Stimulated activated CD4-positive, alpha-beta T cell treated with anti-CD3 and anti-CD28 coated beads, Interleukin-15, amount 100 ng/mL, for 24 hours (primary cell): Measurements from ENCODE around the gene IL32.
A peak's percentile ranks its signal among the peaks of the same experiment; 100 is the strongest.
"Not testable (repeated sequence)": the region's sequence is repeated elsewhere in the genome, so short reads cannot be mapped to it uniquely, and the experiment has no call there.

Experiments used
- DNase-seq: peaks from one replicate; pipeline ENCODE4 v3.0.0-alpha.2; 2020

IL32 gene

DNA sequence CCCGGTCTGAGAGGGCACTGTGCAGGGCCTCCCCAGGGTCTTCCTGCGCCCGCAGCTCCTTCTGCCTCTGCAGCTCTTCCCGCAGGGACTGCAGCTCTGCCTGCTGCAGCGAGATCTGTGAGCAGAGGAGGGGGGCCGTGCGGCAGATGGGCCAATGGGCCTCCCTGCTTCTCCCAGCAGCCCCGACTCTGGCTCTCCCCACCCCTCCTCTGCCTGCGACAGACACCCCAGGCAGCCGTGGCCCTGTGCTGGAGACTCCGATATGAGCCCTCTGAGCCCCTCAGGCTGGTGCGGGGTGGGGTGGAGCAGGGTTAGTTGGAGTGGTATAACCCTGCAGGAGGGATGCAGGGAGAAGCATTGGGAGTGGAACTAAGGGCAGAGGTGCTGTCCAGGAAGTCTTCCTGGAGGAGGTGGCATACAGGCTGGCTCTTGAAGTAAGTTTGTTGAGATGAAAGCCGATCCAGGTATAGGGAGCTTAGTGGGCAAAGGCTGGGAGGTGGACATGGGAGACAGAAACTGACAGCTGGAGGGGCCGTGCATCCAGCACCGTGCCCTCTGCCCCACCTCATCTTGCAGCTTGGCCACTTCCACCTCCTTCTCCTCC, 36.6 kb upstream of the IL32 start:
- no peak for DNase-seq

DNA sequence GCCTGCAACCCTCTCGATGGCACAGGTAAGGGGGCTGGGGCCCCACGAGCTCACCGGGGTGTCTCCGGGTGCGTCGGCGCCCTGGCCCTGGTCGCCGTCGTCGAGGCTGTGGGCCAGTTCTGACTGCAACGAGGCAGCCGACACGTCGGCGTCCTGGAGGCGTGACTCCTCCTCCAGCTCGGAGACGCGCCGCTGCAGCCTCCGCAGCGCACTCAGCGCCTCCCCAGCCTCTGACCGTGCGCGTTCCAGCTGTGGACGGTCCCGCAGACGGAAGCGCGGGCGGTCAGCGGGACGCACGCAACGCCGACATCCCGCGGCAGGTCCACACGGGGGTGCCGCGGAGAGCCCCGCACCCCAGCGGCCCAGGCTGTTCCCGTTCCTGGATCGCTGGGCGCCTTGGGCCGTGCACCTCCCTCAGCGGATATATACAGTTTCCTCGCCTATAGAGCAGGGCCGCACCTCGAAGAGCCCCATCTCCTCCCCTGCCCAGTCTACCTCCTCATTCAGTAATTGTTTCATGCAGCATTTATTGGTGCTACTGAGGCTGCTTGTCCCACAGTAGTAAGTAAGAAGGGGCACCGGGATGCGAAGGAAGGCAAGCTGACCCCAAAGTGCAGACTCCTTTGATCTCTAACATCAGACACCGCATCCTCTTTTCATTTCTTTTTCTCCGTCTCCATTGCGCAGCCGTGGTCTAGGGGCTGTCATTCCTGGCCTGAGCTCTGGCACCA, 35.8 kb upstream of the IL32 start:
- DNase-seq, result peak; percentile 73

DNA sequence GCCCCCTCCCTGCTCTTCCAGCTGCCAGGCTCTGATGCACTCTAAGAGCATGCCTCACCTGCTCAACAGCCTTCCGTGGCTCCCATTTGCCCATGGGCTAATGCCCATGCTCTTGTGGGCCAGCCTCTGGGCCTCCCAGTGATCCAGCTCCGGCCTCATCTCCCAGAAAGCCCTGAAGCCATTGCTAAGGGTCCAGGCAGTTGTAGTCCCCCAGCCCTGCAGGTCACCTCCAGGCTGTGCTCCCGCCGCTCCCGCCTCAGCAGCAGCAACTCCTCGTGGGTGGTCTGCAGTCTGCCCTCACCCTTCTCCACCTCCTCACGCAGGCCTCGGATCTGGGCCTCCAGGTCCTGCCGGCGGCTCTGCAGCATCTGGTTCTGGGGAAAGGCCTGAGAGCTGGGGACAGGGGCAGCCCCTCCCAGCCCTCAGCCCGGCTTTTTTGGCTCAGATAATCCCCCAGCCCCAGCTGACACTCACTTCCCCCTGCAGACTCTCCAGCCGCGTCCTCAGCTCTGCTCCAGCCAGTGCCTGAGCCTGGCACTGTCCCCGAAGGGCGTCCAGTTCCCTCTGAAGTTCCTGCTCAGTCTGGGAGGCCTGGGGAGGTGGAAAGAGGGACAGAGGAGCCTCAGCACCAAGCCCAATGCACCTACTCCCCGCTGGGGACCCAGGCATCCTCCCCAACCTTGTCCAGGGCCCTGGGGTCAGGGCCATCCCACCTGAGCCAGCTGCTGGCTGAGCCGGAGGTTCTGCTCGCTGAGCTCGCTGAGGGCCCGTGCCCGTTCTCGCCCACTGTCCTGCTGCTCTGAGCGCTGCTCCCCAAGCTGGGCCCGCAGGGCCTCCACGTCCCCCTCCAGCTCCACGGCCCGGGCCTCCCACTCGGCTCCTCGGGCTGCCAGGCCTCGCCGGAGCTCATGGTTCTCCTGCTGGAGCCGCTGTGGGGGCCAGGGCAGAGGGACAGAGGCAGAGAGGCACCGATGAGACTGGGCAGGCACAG, 34.9 kb upstream of the IL32 start:
- DNase-seq, result no peak

DNA sequence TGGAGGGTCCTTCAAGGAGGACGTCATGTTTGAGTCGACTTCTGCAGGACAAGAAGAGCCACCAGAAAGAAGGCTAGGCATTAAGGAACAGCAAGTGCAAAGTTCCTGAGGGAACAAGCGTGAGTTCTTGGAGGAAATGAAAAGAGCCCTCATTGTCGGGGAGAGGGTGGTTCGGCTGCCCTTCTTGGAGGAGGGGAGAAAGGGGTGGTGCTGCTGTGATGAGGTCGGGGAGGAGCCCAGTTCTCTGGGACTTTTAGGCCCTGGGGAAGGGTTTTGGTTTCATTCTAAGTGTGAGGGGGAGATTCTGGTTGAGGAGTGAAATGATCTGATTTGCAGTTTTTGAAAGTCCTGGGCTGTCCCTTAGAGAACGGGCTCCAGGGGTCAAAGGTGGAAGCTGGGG, 32.8 kb upstream of the IL32 start:
- no peak for DNase-seq

DNA sequence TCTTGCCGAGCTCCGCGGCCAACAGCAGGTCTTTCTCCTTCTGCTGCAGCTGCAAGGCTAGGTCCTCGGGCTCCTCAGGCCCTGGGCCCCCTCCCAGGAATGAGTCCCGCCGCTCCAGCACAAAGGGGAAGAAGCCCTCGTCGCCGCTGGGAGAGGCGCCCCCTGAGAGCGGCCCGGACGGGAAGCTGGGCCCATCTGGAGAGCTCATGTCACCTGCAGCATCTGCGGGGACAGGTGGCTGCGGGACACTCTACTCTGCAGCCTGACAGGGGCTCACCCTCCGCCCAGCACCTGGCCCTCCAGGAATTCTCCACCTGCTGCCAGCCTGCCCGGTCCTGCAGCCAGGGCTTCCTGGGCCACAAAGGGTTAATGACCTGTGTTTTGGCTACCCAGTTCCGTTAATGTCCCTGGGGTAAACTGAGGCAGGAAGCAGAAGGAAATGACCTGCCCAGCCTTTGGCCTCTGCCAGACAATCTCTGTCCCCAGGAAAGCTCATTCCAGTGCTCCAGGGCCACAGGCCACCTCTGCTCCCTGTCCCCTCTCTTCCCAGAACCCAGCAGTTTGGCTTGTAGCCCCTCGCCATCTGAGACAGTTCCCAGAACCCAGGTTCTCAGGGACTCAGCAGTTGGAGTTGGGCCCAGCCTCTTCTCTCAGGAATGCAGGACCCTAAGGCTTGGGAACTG, 30.0 kb upstream of the IL32 start:
- no peak for DNase-seq

DNA sequence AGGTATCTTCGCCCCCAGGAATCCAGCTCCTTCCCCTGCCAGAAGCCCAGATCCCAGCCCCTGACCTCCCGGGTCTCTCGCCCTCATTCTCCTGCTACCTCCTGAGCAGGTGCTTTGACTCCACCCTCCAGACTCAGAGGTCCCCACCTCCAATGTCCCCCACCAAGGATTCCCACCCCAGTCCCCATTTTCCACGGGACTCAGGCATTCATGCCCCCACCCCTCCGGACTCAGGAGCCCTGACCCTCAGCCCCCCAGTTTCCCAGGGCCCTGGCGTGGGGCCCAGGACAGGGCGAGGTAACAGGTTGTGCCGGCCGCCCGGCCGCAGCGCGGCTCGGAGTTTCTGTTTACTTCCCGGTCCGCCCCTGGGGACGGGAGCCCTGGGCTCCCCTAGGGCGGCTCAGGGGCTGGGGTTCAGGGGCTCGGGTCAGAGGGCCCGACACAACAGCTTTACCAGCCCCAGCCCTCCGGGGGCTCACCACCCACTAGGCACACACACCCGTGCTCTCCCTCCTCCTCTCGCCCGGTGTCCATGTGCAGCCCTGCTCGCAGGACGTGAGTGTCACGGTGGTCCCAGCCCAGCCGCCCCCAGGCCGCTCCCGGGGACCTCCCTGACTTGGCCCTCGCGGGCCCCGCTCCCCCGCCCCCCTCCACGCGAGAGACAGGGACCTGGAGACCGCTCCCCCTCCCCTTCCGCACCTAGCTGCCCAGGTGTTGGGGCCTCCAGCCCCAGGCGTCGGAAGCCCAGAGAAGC, 29.3 kb upstream of the IL32 start:
- DNase-seq, result no peak

DNA sequence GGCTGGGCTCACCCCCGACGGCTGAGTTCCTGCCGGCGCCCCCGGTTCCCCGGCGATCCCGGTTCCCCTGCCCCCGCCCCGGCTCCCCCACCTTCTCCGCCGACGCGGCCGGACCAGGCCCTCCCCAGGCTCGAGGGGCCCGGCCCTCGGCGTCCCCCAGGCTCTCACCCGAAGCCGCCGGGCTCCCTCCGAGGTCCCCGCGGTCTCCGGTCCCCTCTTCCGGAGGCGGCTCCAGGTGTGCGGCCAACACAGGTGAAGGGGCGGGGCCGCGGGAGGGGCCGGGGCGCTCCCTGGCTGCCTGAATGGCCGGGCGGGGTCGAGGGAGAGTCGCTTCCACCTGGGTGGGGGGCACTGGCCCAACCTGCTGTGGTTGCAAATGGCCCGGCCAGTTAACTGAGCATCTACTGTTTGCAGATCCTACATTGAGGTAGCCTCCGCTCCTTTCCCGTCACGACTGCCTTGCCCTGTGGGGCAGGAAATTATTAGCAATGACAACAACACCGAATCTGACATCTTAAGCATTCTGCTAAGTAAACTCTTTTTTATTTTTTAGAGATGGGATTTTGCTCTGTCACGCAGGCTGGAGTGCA, 28.6 kb upstream of the IL32 start, which contains the start of gene BICDL2:
Gene BICDL2 (minus strand): TSS at position 219 of the 590 bp plus-strand sequence. CDS start 1,448 bp downstream, outside the sequence.
- no peak for DNase-seq

DNA sequence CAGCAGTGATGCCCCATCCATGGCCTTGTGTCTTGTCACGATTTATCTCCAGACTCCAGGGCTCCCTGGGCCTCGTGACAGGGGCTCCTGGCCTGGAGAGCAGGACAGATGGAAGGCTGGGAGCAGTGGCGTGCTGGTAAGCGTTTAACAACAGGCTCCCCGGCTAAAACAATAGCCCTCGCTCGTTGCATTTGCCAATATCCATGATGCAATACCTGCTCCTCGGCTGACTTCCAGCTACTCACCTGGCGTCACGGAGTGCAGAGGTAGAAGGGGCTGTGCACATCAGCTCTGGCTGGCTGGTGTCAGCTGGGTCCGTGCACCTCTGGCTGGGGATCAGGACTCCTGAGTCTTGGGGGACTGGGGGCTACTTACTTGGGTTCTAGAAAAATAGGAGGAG, 27.2 kb upstream of the IL32 start:
- DNase-seq, result no peak

DNA sequence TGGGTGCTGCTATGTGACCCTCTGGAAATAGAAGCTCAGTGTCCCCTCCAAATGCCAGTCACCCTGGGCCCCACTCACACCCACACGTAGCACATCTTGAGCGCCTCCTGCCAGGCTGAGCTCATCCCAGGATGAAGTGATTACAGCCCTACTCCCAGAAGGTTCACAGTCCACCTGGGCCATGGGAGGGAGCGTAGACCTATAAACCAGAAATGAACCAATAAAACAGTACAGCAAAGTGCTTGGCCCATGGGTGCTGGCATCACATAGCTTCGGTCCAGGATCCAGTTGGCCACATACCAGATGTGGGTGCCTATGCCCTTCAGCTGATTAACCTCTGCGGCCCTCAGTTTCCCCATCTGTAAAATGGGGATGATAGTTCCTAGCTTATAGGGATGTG, 26.5 kb upstream of the IL32 start:
- DNase-seq, result no peak

DNA sequence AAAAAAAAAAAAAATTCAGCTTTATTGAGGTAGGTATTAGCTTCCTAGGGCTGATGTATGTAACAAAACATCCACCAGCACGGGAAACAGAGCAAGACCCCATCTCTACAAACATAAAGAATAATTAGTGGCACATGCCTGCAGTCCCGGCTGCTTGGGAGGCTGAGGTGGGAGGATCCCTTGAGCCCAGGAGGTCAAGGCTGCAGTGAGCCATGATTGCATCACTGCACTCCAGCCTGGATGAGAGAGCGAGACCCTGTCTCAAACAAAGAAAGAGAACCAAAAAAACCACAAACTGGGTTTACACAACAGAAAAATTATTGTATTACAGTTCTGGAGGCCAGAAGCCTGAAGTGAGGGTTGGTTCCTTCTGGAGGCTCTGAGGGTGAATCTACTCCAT, 23.1 kb upstream of the IL32 start:
- DNase-seq, result no peak

DNA sequence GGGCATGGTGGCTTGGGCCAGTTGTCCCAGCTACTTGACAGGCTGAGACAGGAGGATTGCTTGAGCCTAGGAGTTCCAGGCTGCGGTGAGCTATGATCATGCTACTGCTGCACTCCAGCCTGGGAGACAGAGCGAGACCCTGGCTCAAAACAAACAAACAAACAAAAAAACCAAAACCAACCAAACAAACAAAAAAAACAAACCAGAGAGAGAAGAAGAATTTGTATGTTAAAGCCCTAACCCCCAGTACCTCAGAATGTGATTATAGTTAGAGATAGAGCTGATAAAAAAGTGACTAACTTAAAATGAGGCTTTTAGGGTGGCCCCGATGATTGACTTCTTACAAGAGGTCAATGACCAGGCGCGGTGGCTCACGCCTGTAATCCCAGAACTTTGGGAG, 20.7 kb upstream of the IL32 start:
- DNase-seq, result no peak

DNA sequence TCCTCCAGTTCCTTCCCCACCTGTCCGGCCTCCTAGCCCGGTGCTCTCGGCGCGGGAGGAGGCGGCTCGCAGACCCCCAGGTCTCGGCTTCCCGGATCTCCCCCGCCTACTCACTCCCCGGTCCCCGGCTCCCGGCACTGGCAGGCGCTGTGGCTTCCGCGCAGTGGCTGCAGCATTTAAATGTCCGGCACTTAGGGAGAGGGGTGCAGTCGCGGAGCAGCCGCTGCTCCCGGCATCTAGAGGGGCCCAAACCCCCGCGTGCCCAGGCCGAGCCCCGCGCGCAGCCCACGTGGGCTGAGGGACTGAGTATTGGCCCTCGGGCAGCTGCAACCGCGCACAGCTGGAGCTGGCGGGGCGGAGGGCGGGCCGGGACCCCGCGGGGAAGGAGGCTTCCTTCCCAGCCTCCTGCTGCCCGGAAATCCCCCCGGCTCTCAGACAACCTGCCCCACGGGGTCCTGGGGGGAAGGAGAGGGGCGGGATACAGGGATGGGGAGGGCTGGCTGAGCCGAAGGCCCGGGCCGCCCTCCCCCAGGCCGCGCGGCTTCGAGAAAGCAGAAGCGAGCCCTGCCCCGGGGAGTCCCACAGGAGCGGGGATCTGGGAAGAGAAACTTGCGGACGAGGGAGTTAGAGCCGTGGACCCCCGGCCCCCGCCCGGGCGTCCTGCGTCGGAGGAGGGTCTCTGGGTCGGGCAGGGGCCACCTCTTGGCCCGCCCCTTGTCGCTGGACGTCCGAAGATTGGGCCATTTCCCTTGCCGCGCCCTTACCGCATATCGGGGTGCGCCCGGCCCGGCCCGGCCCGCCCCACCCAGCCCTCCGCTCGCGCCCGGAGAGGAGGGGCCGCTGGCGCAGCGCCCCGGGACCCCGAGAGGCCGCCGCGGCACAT, 19.4 kb upstream of the IL32 start, which contains the start of gene MMP25:
Gene MMP25 (plus strand): TSS at position 804 of the 883 bp plus-strand sequence. CDS start 357 bp downstream, outside the sequence.
- no peak for DNase-seq

DNA sequence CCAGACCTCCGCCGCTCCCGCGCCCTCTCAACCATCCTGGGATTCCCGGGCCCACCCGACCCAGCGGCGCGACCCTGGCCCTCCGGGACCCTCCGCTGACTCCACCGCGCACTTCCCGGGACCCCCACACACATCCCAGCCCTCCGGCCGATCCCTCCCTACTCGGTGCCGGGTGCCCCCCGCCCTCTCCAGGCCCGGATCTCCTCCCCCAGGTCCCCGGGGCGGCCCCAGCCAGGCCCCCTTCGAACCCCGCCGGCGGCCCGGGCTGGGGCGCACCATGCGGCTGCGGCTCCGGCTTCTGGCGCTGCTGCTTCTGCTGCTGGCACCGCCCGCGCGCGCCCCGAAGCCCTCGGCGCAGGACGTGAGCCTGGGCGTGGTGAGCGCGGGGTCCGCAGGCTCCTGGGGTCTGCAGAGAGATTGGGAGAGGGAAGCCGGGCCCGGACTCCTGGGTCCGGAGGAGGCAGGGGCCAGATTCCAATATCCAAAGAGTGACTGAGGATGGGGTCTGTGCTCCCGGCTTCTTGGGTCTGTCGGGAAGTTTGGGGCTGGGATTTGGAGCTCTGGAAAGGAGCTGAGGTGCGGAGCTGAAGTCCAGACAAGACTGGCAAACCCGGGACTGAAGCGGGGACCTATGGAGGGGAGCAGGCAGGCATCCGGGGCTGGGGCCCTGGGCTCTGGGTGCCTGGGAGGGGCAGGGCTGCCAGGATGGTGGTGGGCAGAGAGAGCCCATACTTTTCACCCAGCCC, 18.6 kb upstream of the IL32 start:
- DNase-seq, result no peak

DNA sequence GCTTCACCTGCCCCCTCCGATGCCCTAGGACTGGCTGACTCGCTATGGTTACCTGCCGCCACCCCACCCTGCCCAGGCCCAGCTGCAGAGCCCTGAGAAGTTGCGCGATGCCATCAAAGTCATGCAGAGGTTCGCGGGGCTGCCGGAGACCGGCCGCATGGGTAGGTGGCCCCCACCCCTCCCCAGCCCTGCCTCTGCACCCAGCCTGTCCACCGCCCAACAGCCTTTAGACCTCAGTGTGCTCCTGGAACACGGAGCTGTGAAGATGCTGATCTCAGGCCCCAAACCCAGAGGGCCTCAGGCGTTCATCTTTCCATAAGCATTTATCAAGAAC, 18.1 kb upstream of the IL32 start:
- no peak for DNase-seq

DNA sequence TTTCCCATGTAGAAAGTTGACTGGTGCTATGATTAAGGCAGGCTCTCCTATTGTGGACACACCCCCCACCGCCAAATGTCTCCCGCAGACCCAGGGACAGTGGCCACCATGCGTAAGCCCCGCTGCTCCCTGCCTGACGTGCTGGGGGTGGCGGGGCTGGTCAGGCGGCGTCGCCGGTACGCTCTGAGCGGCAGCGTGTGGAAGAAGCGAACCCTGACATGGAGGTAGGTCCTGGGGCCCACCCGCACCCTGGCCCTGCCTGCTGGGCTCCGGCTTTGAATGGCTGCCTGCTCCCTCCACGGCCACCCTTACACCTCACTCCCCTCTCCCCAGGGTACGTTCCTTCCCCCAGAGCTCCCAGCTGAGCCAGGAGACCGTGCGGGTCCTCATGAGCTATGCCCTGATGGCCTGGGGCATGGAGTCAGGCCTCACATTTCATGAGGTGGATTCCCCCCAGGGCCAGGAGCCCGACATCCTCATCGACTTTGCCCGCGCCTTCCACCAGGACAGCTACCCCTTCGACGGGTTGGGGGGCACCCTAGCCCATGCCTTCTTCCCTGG, 15.4 kb upstream of the IL32 start:
- no peak for DNase-seq

DNA sequence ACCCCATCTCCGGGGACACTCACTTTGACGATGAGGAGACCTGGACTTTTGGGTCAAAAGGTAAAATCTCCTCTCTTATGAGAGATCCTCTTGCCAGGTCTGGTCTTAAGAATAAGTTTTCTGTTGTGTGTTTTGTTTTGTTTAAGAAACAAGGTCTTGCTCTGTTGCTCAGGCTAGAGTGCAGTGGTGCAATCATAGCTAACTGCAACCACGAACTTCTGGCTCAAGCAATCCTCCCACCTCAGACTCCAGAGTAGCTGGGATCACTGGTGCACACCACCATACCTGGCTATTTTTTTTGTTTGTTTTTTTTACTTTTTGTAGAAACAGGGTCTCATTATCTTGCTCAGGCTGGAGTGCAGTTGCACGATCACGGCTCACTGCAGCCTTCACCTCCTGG, 15.0 kb upstream of the IL32 start:
- DNase-seq, result no peak

DNA sequence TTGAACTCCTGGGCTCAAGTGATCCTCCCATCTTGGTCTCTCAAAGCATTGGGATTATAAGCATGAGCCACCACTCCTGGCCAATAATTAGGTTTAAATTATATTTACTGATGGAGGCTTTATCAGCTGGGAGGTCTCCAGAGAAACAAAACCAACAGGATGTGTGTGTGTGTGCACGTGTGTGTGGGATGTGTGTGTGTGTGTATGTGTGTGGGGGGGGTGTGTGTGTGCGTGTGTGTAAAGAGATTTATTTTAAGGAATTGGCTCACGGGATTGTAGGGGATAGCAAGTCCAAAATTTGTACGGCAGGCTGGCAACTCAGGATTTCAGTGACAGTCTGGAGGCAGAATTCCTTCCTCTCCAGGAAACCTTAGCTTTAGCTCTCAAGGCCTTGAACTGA, 14.4 kb upstream of the IL32 start:
- DNase-seq, result no peak

DNA sequence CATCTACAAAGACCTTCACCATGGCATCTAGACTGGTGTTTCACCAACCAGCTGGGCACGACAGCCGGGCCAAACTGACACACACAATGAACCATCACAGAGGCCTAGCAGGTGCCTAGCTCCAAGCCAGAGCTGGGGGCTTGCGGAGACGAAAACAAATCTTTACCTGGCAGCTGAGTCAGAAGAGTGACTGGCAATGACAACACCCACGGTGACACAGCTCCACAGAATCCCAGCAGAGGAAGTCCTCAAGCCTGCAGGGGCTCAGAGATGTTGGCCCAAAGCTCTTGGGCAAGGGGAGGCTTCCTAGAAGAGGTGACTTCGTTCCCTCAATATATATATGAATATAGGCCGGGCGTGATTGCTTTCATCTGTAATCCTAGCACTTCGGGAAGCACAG, 13.9 kb upstream of the IL32 start:
- no peak for DNase-seq

DNA sequence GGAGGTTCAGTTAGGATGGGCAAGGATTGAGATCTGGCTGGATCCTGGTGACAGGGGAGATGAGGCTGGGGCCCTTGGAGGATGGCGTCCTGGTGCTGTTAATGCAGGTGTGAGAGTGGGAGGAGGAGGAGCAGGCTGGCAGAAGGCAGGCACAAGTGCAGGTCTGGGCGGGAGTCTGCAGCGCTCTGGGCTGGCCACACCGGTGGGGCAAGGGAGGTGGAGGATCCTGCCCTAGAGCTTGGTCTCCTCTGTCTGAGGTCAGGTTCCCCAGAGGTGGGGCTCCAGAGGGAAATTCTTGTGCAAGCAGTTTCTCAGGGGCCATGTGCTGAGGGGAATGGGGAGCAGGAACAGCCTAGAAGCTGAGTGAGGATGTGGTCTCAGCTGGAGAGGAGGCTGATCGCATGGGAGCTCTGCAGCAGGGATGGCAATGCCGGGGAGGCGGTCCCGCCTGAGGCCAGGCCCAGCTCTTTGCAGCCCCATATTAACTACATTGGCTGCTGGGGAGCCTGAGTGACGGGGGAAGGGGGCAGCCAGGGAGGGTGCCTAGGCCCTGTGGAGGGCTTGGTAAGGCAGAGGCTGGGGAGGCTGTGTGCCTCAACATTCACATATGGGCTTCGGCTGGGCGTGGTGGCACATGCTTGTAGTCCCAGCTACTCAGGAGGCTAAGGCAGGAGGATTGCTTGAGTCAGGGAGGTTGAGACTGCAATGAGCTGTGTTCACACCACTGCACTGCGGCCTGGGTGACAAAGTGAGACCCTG, 12.7 kb upstream of the IL32 start:
- not testable (repeated sequence) for DNase-seq
